ENCODE measurements around the gene SLC46A2.

The SLC46A2 gene

DNA sequence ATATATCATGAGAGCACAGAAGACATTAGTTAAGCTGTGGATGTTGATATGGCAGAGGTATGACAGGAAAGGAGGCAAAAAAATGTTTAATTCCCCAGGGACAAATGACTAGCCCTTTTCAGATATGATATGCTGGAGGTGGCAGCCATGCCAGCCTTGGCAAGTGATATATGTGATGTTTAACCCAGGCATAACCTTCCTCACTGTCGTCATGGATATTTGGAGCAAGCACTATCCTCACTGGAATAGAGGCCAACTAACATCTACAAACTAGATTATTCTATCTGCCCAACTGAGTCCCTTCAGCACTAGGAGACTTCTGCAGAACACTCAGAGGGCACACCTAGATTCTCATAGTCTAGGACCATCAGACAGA lies 27.3 kb upstream of the SLC46A2 start:
- TF ChIP-seq, protein P1, sequence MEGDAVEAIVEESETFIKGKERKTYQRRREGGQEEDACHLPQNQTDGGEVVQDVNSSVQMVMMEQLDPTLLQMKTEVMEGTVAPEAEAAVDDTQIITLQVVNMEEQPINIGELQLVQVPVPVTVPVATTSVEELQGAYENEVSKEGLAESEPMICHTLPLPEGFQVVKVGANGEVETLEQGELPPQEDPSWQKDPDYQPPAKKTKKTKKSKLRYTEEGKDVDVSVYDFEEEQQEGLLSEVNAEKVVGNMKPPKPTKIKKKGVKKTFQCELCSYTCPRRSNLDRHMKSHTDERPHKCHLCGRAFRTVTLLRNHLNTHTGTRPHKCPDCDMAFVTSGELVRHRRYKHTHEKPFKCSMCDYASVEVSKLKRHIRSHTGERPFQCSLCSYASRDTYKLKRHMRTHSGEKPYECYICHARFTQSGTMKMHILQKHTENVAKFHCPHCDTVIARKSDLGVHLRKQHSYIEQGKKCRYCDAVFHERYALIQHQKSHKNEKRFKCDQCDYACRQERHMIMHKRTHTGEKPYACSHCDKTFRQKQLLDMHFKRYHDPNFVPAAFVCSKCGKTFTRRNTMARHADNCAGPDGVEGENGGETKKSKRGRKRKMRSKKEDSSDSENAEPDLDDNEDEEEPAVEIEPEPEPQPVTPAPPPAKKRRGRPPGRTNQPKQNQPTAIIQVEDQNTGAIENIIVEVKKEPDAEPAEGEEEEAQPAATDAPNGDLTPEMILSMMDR (IDR thresholded peaks at IDR 0.05), result no peak
- peaks cover 93% of the 10 kb centered on the region for H3K27me3 Mint-ChIP-seq (ENCODE audit: low read depth, poor library complexity)
- H3K4me1 Mint-ChIP-seq, result no peaks in the 10 kb centered on the region
- no peak overlapping the region for H3K27ac Mint-ChIP-seq
- H3K9me3 Mint-ChIP-seq, result peaks cover 1% of the 10 kb centered on the region
- DNase-seq, result no peak
- H3K36me3 Mint-ChIP-seq (ENCODE audit: low read depth), result no peaks in the 10 kb centered on the region
- H3K4me3 Mint-ChIP-seq, result no peak overlapping the region

DNA sequence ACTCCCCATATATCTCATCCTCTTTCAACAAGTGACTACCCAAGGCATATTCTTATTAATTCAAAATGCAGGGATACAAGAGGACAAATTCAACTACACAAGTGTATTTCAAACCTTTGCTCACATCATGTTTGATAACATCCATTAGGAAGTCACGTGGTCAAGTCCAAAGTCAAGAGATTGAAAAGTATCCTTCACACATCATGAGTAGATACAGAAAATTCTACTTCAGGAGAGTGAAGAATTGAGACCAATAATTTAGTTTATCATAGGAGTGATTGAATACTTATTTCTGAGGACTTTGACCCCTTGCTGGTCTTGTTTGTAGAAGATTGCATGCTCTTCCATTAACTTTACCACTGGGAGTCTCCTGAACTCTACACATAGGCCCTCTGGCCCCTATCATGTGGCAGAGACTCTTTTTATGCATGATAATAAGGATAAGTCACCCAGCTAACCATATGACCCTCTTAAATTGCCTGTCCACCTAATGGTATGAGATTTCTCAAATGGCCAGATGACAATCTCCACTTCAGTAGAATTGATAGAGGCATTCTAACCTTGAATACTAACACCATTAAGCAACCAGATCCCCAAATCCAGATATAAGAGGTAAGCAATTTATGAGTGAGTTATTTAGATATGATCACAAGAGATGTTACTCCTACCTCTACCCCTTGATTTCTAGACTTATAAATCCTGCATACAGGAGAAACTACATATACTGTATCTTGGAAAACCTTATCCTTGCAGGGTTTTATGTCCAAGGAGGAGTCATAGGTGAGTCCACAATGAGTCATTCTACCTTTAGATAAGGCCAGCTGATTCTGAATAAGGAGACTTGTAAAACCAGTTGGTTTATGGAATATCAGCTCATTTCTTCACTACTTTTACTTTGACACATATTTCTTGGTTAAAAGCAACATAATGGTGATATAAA lies 26.6 kb upstream of the SLC46A2 start:
- TF ChIP-seq, protein P1 (IDR thresholded peaks at IDR 0.05), result no peak
- peaks cover 7% of the 10 kb centered on the region for H3K9me3 Mint-ChIP-seq
- no peak overlapping the region for H3K4me3 Mint-ChIP-seq
- H3K36me3 Mint-ChIP-seq (ENCODE audit: low read depth), result no peaks in the 10 kb centered on the region
- H3K4me1 Mint-ChIP-seq, result no peaks in the 10 kb centered on the region
- H3K27ac Mint-ChIP-seq, result no peak overlapping the region
- no peak for DNase-seq
- peaks cover 94% of the 10 kb centered on the region for H3K27me3 Mint-ChIP-seq (ENCODE audit: low read depth, poor library complexity)

GRCh38 chr9:112914524-112914923 lies 23.8 kb upstream of the SLC46A2 start:
- no peaks in the 10 kb centered on the region for H3K36me3 Mint-ChIP-seq (ENCODE audit: low read depth)
- H3K4me1 Mint-ChIP-seq, result no peaks in the 10 kb centered on the region
- H3K27ac Mint-ChIP-seq, result no peak overlapping the region
- peaks cover 75% of the 10 kb centered on the region for H3K27me3 Mint-ChIP-seq (ENCODE audit: low read depth, poor library complexity)
- H3K9me3 Mint-ChIP-seq, result peaks cover 10% of the 10 kb centered on the region
- DNase-seq, result no peak
- no peak overlapping the region for H3K4me3 Mint-ChIP-seq
- TF ChIP-seq, protein P1 (IDR thresholded peaks at IDR 0.05), result no peak

- Mint-ChIP-seq H3K9me3 (peaks cover 10% of the 10 kb centered on the region), H3K27ac (no peak overlapping the region), H3K4me1 (no peaks in the 10 kb centered on the region), H3K4me3 (no peak overlapping the region), H3K27me3 (ENCODE audit: low read depth, poor library complexity) (peaks cover 70% of the 10 kb centered on the region), H3K36me3 (ENCODE audit: low read depth) (no peaks in the 10 kb centered on the region)
- DNase-seq, result no peak
- TF ChIP-seq, protein P1 (IDR thresholded peaks at IDR 0.05), result no peak
Measured at GRCh38 chr9:112913326-112913725, 22.6 kb upstream of the SLC46A2 start.

- no peak for DNase-seq
- TF ChIP-seq, protein P1 (IDR thresholded peaks at IDR 0.05), result no peak
- H3K4me3 Mint-ChIP-seq, result no peak overlapping the region
- no peaks in the 10 kb centered on the region for H3K4me1 Mint-ChIP-seq
- H3K36me3 Mint-ChIP-seq (ENCODE audit: low read depth), result no peaks in the 10 kb centered on the region
- H3K9me3 Mint-ChIP-seq, result peaks cover 10% of the 10 kb centered on the region
- no peak overlapping the region for H3K27ac Mint-ChIP-seq
- peaks cover 70% of the 10 kb centered on the region for H3K27me3 Mint-ChIP-seq (ENCODE audit: low read depth, poor library complexity)
Measured at GRCh38 chr9:112912636-112913035, 22.0 kb upstream of the SLC46A2 start.

- Mint-ChIP-seq H3K36me3 (ENCODE audit: low read depth) (no peaks in the 10 kb centered on the region), H3K27me3 (ENCODE audit: low read depth, poor library complexity) (peaks cover 63% of the 10 kb centered on the region), H3K9me3 (peaks cover 10% of the 10 kb centered on the region), H3K4me1 (no peaks in the 10 kb centered on the region), H3K4me3 (no peak overlapping the region), H3K27ac (no peak overlapping the region)
- TF ChIP-seq, protein P1 (IDR thresholded peaks at IDR 0.05), result no peak
- DNase-seq, result no peak
Measured at GRCh38 chr9:112911736-112912135, 21.1 kb upstream of the SLC46A2 start.

Measured in nephron progenitor cell (in vitro differentiated cells).